GM23338 (cell line): ENCODE results near the gene NCOA4. TPM values are rescaled to one million over a fixed set of nuclear protein-coding genes. Genes with fewer than 3 reads are reported as not detected.

ENCODE experiments used
- ATAC-seq: fragments of 200-7000 bp; cut with Tn5 transposase; 3 replicates; pipeline ENCODE4 v1.9.1; 2020
- DNase-seq: peaks from one replicate; pipeline ENCODE4 v3.0.0-alpha.2; 2015; ENCODE audit warnings: low spot score
- H2AFZ ChIP-seq: fragments of 200-600 bp; sonication (generic); 2 replicates; pipeline ENCODE4 v1.8.0; 2016; ENCODE audit warnings: antibody characterized with exemption, mild to moderate bottlenecking, moderate library complexity
- H3F3A ChIP-seq: fragments of 200-600 bp; sonication (generic); replicated peaks from 2 replicates; pipeline ENCODE4 v1.8.0; 2017; ENCODE audit warnings: antibody characterized with exemption, mixed run types, low read depth
- H3K27ac ChIP-seq: fragments of 200-600 bp; sonication (generic); 2 replicates; pipeline ENCODE4 v1.6.1; 2016; ENCODE audit warnings: low read depth
- H3K27me3 ChIP-seq: fragments of 200-600 bp; sonication (generic); 2 replicates; pipeline ENCODE4 v1.8.0; 2016; ENCODE audit warnings: mild to moderate bottlenecking, mixed run types, moderate library complexity; ENCODE audit not compliant: insufficient read depth
- H3K36me3 ChIP-seq: fragments of 200-600 bp; sonication (generic); 2 replicates; pipeline ENCODE4 v1.8.0; 2016; ENCODE audit warnings: mild to moderate bottlenecking; ENCODE audit not compliant: insufficient read depth
- H3K4me1 ChIP-seq: fragments of 200-600 bp; sonication (generic); 2 replicates; pipeline ENCODE4 v1.8.0; 2016; ENCODE audit warnings: mild to moderate bottlenecking, moderate library complexity; ENCODE audit not compliant: insufficient read depth
- H3K4me2 ChIP-seq: fragments of 200-600 bp; sonication (generic); 2 replicates; pipeline ENCODE4 v1.7.1; 2017; ENCODE audit warnings: mixed run types
- H3K4me3 ChIP-seq: fragments of 200-600 bp; sonication (generic); 2 replicates; pipeline ENCODE4 v1.6.1; 2016; ENCODE audit warnings: mixed run types
- H3K79me2 ChIP-seq: fragments of 200-600 bp; sonication (generic); replicated peaks from 2 replicates; pipeline ENCODE4 v1.8.0; 2017; ENCODE audit warnings: mild to moderate bottlenecking; ENCODE audit not compliant: insufficient read depth
- H3K9me2 ChIP-seq: fragments of 200-600 bp; sonication (generic); 2 replicates; pipeline ENCODE4 v1.8.0; 2017; ENCODE audit not compliant: insufficient read depth
- H4K20me1 ChIP-seq: fragments of 200-600 bp; sonication (generic); replicated peaks from 2 replicates; pipeline ENCODE4 v1.8.0; 2017; ENCODE audit warnings: mild to moderate bottlenecking; ENCODE audit not compliant: insufficient read depth
- H3K27ac Mint-ChIP-seq: 2 replicates; pipeline ENCODE4 v1.8.0; 2020; ENCODE audit warnings: inconsistent platforms, mild to moderate bottlenecking, moderate library complexity, mixed read lengths
- H3K27me3 Mint-ChIP-seq: 3 replicates; pipeline ENCODE4 v1.8.0; 2022; ENCODE audit warnings: low read depth, mild to moderate bottlenecking, moderate library complexity, mixed read lengths, inconsistent platforms; ENCODE audit not compliant: insufficient read depth, poor library complexity
- H3K36me3 Mint-ChIP-seq: 3 replicates; pipeline ENCODE4 v1.8.0; 2021; ENCODE audit warnings: low read depth, mild to moderate bottlenecking, inconsistent platforms, moderate library complexity, mixed read lengths
- H3K4me1 Mint-ChIP-seq: 3 replicates; pipeline ENCODE4 v1.8.0; 2020; ENCODE audit warnings: mild to moderate bottlenecking, inconsistent platforms, mixed read lengths
- H3K4me3 Mint-ChIP-seq: 3 replicates; pipeline ENCODE4 v1.8.0; 2021; ENCODE audit warnings: moderate library complexity, mild to moderate bottlenecking, inconsistent platforms, mixed read lengths
- H3K9me3 Mint-ChIP-seq: 3 replicates; pipeline ENCODE4 v1.8.0; 2020; ENCODE audit warnings: moderate library complexity, mild to moderate bottlenecking, inconsistent platforms, mixed read lengths
- EZH2 ChIP-seq: fragments of 200-600 bp; sonication (generic); IDR thresholded peaks from one replicate; pipeline ENCODE4 v1.8.0; 2017; ENCODE audit warnings: antibody characterized with exemption, mild to moderate bottlenecking, low read depth; ENCODE audit not compliant: unreplicated experiment
- EZH2phosphoT487 ChIP-seq: fragments of 200-600 bp; sonication (generic); IDR thresholded peaks from one replicate; pipeline ENCODE4 v1.8.1; 2018; ENCODE audit warnings: antibody characterized with exemption; ENCODE audit not compliant: unreplicated experiment
- JUNB ChIP-seq: IDR thresholded peaks from one replicate; pipeline ENCODE4 v1.6.1; 2016; ENCODE audit warnings: antibody characterized with exemption; ENCODE audit not compliant: unreplicated experiment
- NANOG ChIP-seq: IDR thresholded peaks from 2 replicates; pipeline ENCODE4 v1.6.1; 2016; ENCODE audit warnings: antibody characterized with exemption, borderline replicate concordance
- ZNF114 ChIP-seq: fragments of 250-450 bp; sonication (Bioruptor Pico); IDR thresholded peaks from 2 replicates; pipeline ENCODE4 v1.5.0; 2020; ENCODE audit warnings: mild to moderate bottlenecking, moderate library complexity
- polyA plus RNA-seq: library from polyadenylated mRNA; unstranded; fragments of >200 nt; fragmentation: Nextera tagmentation; extraction: Ambion mirVana; gene quantifications from 2 replicates; pipeline ENCODE4 v1.2.1, GENCODE V29; 2016
- total RNA-seq: library from RNA; depleted of rRNA; stranded (reverse); fragments of >200 nt; shearing (Covaris generic); gene quantifications from 2 replicates; pipeline ENCODE4 v1.2.3, GENCODE V29; 2014
- TF ChIP-seq, protein P1 (sequence below): IDR thresholded peaks from 2 replicates; pipeline ENCODE4 v1.6.1; 2016; ENCODE audit warnings: antibody characterized with exemption
- TF ChIP-seq, protein P2 (sequence below), 2 experiments: fragments of 200-600 bp in 1 of 2; sonication (generic) in 1 of 2; conservative IDR thresholded peaks; 2 replicates each; pipeline versions ENCODE4 v1.5.1 to v1.6.1; 2016 to 2017; ENCODE audit warnings: antibody characterized with exemption in 2 of 2, low read depth in 2 of 2, mild to moderate bottlenecking in 2 of 2, moderate library complexity in 1 of 2
- TF ChIP-seq, protein P3 (sequence below): fragments of 250-450 bp; sonication (Bioruptor Pico); IDR thresholded peaks from 2 replicates; pipeline ENCODE4 v1.5.0; 2020; ENCODE audit warnings: mild to moderate bottlenecking, moderate library complexity
- TF ChIP-seq, protein P4 (sequence below): IDR thresholded peaks from one replicate; pipeline ENCODE4 v1.6.1; 2018; ENCODE audit warnings: antibody characterized with exemption; ENCODE audit not compliant: unreplicated experiment

The NCOA4 gene
- total and polyA plus RNA-seq, 2 experiments from 2014 or later, result 24.9 to 76.9 TPM

DNA sequence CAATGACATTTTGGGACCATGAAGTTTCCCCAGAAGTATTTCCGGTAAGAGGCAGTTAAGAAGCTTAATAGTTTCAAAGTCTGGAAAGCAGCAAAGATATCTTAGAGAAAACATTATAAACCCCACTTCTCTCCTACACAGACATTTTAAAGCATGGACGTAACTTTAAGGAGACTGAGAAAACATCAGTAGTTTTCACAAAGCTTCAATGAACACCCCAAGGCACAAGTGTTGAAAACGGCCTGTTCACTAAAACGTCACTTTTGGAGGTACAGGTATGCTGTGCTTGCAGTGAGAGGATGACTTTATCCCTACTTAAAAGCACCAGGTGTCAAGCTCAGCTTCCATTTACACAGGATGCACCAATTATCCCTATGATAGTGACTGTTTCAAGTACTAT, 25.0 kb downstream of the NCOA4 start:
- Histone ChIP-seq H4K20me1 (peaks cover 11% of the 10 kb centered on the region), H2AFZ (no peak overlapping the region), H3K79me2 (no peaks in the 10 kb centered on the region), H3K36me3 (peaks cover 39% of the 10 kb centered on the region), H3K4me2 (no peak overlapping the region), H3K9me2 (no peaks in the 10 kb centered on the region), H3K27ac (peak overlapping the region; percentile 47; the same call in 1 of the 2 replicates), H3K4me1 (no peaks in the 10 kb centered on the region), H3F3A (no peaks in the 10 kb centered on the region), H3K27me3 (no peaks in the 10 kb centered on the region), H3K4me3 (no peak overlapping the region)
- TF ChIP-seq ZNF114 (no peak), JUNB (no peak), NANOG (no peak)
- TF ChIP-seq, protein P1, sequence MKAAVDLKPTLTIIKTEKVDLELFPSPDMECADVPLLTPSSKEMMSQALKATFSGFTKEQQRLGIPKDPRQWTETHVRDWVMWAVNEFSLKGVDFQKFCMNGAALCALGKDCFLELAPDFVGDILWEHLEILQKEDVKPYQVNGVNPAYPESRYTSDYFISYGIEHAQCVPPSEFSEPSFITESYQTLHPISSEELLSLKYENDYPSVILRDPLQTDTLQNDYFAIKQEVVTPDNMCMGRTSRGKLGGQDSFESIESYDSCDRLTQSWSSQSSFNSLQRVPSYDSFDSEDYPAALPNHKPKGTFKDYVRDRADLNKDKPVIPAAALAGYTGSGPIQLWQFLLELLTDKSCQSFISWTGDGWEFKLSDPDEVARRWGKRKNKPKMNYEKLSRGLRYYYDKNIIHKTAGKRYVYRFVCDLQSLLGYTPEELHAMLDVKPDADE, result no peak
- Mint-ChIP-seq H3K9me3 (no peaks in the 10 kb centered on the region), H3K4me3 (no peak overlapping the region), H3K27ac (no peak overlapping the region), H3K4me1 (peaks cover 2% of the 10 kb centered on the region; the same call in 2 of the 3 replicates), H3K36me3 (peaks cover 76% of the 10 kb centered on the region), H3K27me3 (peaks cover 3% of the 10 kb centered on the region)
- no peak for DNase-seq
- ATAC-seq, result no peak

DNA sequence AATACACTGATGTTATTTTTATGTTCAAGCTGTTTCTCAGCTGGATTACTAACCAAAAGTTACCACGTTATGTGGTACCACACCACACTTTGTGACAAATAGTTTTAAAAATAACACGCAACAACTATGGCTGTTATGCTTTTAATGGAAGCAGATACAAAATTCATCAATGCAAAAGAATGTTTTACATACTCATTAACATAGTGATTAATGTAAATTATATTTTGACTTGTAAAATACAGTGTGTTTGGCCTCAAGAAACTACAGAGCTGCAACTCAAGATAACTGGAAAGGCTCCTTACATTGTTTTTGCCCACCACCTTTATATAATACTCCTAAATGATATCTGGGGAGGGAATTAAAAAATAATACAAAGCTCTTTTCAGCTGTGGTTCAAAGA, 25.5 kb downstream of the NCOA4 start:
- peaks cover 77% of the 10 kb centered on the region for H3K36me3 Mint-ChIP-seq
- Histone ChIP-seq H3K4me1 (0 out of 2 replicates have a peak, but pooled peaks cover 2% of the 10 kb centered on the region), H3K27ac (peak overlapping the region; percentile 47; the same call in 1 of the 2 replicates), H3K27me3 (no peaks in the 10 kb centered on the region), H3K79me2 (0 out of 2 replicates have a peak, but pooled peaks cover under 1% of the 10 kb centered on the region), H3K4me3 (no peak overlapping the region), H3K4me2 (no peak overlapping the region), H3K36me3 (peaks cover 42% of the 10 kb centered on the region), H4K20me1 (peaks cover 11% of the 10 kb centered on the region), H2AFZ (no peak overlapping the region), H3K9me2 (no peaks in the 10 kb centered on the region), H3F3A (no peaks in the 10 kb centered on the region)
- H3K4me1 Mint-ChIP-seq, result peaks cover 6% of the 10 kb centered on the region
- no peaks in the 10 kb centered on the region for H3K9me3 Mint-ChIP-seq
- peaks cover 3% of the 10 kb centered on the region for H3K27me3 Mint-ChIP-seq
- no peak overlapping the region for H3K27ac Mint-ChIP-seq
- DNase-seq (no peak), ATAC-seq (no peak)
- no peak overlapping the region for H3K4me3 Mint-ChIP-seq
- TF ChIP-seq EZH2, result no peak
- no peak for TF ChIP-seq NANOG
- TF ChIP-seq, protein P2, sequence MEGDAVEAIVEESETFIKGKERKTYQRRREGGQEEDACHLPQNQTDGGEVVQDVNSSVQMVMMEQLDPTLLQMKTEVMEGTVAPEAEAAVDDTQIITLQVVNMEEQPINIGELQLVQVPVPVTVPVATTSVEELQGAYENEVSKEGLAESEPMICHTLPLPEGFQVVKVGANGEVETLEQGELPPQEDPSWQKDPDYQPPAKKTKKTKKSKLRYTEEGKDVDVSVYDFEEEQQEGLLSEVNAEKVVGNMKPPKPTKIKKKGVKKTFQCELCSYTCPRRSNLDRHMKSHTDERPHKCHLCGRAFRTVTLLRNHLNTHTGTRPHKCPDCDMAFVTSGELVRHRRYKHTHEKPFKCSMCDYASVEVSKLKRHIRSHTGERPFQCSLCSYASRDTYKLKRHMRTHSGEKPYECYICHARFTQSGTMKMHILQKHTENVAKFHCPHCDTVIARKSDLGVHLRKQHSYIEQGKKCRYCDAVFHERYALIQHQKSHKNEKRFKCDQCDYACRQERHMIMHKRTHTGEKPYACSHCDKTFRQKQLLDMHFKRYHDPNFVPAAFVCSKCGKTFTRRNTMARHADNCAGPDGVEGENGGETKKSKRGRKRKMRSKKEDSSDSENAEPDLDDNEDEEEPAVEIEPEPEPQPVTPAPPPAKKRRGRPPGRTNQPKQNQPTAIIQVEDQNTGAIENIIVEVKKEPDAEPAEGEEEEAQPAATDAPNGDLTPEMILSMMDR (conservative IDR thresholded peaks at IDR 0.05; ENCODE audit: low read depth in 2 of 2), result no peak
- TF ChIP-seq, protein P3, sequence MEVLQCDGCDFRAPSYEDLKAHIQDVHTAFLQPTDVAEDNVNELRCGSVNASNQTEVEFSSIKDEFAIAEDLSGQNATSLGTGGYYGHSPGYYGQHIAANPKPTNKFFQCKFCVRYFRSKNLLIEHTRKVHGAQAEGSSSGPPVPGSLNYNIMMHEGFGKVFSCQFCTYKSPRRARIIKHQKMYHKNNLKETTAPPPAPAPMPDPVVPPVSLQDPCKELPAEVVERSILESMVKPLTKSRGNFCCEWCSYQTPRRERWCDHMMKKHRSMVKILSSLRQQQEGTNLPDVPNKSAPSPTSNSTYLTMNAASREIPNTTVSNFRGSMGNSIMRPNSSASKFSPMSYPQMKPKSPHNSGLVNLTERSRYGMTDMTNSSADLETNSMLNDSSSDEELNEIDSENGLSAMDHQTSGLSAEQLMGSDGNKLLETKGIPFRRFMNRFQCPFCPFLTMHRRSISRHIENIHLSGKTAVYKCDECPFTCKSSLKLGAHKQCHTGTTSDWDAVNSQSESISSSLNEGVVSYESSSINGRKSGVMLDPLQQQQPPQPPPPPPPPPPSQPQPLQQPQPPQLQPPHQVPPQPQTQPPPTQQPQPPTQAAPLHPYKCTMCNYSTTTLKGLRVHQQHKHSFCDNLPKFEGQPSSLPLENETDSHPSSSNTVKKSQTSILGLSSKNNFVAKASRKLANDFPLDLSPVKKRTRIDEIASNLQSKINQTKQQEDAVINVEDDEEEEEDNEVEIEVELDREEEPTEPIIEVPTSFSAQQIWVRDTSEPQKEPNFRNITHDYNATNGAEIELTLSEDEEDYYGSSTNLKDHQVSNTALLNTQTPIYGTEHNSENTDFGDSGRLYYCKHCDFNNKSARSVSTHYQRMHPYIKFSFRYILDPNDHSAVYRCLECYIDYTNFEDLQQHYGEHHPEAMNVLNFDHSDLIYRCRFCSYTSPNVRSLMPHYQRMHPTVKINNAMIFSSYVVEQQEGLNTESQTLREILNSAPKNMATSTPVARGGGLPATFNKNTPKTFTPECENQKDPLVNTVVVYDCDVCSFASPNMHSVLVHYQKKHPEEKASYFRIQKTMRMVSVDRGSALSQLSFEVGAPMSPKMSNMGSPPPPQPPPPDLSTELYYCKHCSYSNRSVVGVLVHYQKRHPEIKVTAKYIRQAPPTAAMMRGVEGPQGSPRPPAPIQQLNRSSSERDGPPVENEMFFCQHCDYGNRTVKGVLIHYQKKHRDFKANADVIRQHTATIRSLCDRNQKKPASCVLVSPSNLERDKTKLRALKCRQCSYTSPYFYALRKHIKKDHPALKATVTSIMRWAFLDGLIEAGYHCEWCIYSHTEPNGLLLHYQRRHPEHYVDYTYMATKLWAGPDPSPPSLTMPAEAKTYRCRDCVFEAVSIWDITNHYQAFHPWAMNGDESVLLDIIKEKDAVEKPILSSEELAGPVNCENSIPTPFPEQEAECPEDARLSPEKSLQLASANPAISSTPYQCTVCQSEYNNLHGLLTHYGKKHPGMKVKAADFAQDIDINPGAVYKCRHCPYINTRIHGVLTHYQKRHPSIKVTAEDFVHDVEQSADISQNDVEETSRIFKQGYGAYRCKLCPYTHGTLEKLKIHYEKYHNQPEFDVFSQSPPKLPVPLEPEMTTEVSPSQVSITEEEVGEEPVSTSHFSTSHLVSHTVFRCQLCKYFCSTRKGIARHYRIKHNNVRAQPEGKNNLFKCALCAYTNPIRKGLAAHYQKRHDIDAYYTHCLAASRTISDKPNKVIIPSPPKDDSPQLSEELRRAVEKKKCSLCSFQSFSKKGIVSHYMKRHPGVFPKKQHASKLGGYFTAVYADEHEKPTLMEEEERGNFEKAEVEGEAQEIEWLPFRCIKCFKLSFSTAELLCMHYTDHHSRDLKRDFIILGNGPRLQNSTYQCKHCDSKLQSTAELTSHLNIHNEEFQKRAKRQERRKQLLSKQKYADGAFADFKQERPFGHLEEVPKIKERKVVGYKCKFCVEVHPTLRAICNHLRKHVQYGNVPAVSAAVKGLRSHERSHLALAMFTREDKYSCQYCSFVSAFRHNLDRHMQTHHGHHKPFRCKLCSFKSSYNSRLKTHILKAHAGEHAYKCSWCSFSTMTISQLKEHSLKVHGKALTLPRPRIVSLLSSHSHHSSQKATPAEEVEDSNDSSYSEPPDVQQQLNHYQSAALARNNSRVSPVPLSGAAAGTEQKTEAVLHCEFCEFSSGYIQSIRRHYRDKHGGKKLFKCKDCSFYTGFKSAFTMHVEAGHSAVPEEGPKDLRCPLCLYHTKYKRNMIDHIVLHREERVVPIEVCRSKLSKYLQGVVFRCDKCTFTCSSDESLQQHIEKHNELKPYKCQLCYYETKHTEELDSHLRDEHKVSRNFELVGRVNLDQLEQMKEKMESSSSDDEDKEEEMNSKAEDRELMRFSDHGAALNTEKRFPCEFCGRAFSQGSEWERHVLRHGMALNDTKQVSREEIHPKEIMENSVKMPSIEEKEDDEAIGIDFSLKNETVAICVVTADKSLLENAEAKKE (CRISPR knock-in tag), result no peak
- TF ChIP-seq, protein P4, sequence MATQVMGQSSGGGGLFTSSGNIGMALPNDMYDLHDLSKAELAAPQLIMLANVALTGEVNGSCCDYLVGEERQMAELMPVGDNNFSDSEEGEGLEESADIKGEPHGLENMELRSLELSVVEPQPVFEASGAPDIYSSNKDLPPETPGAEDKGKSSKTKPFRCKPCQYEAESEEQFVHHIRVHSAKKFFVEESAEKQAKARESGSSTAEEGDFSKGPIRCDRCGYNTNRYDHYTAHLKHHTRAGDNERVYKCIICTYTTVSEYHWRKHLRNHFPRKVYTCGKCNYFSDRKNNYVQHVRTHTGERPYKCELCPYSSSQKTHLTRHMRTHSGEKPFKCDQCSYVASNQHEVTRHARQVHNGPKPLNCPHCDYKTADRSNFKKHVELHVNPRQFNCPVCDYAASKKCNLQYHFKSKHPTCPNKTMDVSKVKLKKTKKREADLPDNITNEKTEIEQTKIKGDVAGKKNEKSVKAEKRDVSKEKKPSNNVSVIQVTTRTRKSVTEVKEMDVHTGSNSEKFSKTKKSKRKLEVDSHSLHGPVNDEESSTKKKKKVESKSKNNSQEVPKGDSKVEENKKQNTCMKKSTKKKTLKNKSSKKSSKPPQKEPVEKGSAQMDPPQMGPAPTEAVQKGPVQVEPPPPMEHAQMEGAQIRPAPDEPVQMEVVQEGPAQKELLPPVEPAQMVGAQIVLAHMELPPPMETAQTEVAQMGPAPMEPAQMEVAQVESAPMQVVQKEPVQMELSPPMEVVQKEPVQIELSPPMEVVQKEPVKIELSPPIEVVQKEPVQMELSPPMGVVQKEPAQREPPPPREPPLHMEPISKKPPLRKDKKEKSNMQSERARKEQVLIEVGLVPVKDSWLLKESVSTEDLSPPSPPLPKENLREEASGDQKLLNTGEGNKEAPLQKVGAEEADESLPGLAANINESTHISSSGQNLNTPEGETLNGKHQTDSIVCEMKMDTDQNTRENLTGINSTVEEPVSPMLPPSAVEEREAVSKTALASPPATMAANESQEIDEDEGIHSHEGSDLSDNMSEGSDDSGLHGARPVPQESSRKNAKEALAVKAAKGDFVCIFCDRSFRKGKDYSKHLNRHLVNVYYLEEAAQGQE, result no peak
- no peak for TF ChIP-seq EZH2phosphoT487
